GM06990 (cell line): Measurements from ENCODE around the gene AP3S1.

Experiments
- DNase-seq: peaks from one replicate; pipeline ENCODE4 v3.0.0-alpha.2; 2011; ENCODE audit not compliant: insufficient read length; ENCODE audit errors: extremely low read depth
- H3K27me3 ChIP-seq: replicated peaks from 2 replicates; pipeline ENCODE4 v1.6.0; 2011; ENCODE audit warnings: low read length; ENCODE audit not compliant: control insufficient read depth, insufficient read depth
- H3K36me3 ChIP-seq: 2 replicates; pipeline ENCODE4 v1.5.1; 2011; ENCODE audit warnings: low read length; ENCODE audit not compliant: control insufficient read depth, insufficient read depth
- H3K4me3 ChIP-seq: replicated peaks from 2 replicates; pipeline ENCODE4 v1.5.1; 2011; ENCODE audit warnings: low read depth, mild to moderate bottlenecking, control low read depth, low read length
- CTCF ChIP-seq: IDR thresholded peaks from 2 replicates; pipeline ENCODE4 v1.5.1; 2011; ENCODE audit warnings: low read length, control low read depth, mild to moderate bottlenecking, inconsistent platforms; ENCODE audit not compliant: insufficient read depth, poor library complexity, severe bottlenecking

AP3S1 gene

GRCh38 chr5:115825948-115826347, 15.8 kb upstream of the AP3S1 start:
- Histone ChIP-seq H3K36me3 (0 out of 2 replicates have a peak, but pooled peaks cover 2% of the 10 kb centered on the region), H3K27me3 (no peaks in the 10 kb centered on the region), H3K4me3 (no peak overlapping the region)
- no peak for DNase-seq
- no peak for TF ChIP-seq CTCF

- TF ChIP-seq CTCF: no peak
- no peak for DNase-seq
- Histone ChIP-seq H3K27me3 (no peaks in the 10 kb centered on the region), H3K36me3 (peaks cover 3% of the 10 kb centered on the region), H3K4me3 (no peak overlapping the region)
These were observed 11.8 kb upstream of the AP3S1 start for GRCh38 chr5:115829913-115830312.

GRCh38 chr5:115831163-115831768, 10.5 kb upstream of the AP3S1 start:
- peaks cover 6% of the 10 kb centered on the region for H3K36me3 ChIP-seq

GRCh38 chr5:115835481-115835880, 6.3 kb upstream of the AP3S1 start:
- H3K36me3 ChIP-seq: peaks cover 9% of the 10 kb centered on the region
- no peak for DNase-seq
- H3K27me3 ChIP-seq: no peaks in the 10 kb centered on the region
- TF ChIP-seq CTCF: no peak
- H3K4me3 ChIP-seq: no peak overlapping the region

More at GRCh38 chr5:115831163-115831768, 10.5 kb upstream of the AP3S1 start:
- Histone ChIP-seq H3K4me3 (no peak overlapping the region), H3K27me3 (no peaks in the 10 kb centered on the region)
- peak; percentile 84 for TF ChIP-seq CTCF
- peak; percentile 6 for DNase-seq

- peaks cover 8% of the 10 kb centered on the region for H3K36me3 ChIP-seq
- no peaks in the 10 kb centered on the region for H3K27me3 ChIP-seq
- peak; percentile 54 for DNase-seq
- peak; percentile 46 for TF ChIP-seq CTCF
- H3K4me3 ChIP-seq: peak overlapping the region; percentile 44
These were observed 2.7 kb upstream of the AP3S1 start for GRCh38 chr5:115838885-115839518.
